ENCODE data around the gene CD1C. TPM values are rescaled to one million over a fixed set of nuclear protein-coding genes. Genes with fewer than 3 reads are reported as not detected.

Gene CD1C
- total RNA-seq, 2 donors from 2014 or later, result 0.80 TPM; not detected in 1

GRCh38 chr1:158311066-158311465, 21.3 kb downstream of the CD1C start:
- Histone ChIP-seq H3K36me3 (no peaks in the 10 kb centered on the region), H3K4me1 (replicated peaks) (no peaks in the 10 kb centered on the region), H3K9me3 (no peaks in the 10 kb centered on the region), H3K27ac (no peak overlapping the region), H3K27me3 (replicated peaks; ENCODE audit: insufficient read depth) (no peaks in the 10 kb centered on the region), H3K4me3 (no peak overlapping the region)
- TF ChIP-seq CTCF (IDR thresholded peaks at IDR 0.05), result no peak
- no peak for TF ChIP-seq POLR2AphosphoS5 (IDR thresholded peaks at IDR 0.05)
- no peak for TF ChIP-seq POLR2A (IDR thresholded peaks at IDR 0.05)
- DNase-seq (ENCODE audit: low spot score), result no peak
- intact Hi-C loops (cut with DNase I), result no loop called here
- 86% methylated on average over 2 of the region's 2 CpGs for WGBS

DNA sequence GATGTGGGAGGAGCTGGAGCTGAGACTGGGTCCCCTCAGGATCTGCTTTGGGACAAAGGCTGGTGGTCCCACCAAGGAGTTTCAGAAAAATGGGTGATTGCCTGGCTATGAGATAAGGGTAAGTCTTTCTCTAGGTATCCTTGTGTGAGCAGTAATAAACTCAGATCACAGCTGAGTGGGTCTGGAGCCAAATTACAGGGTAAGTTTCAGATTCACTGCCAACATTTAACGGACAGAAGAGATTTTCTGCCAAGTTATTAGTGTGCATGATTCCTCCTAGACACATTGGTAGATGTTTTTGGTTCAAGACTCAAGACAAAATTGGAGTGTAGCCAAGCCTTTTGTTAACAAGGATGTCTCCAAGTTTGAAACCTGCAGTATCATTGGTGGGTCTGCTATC, 34.1 kb downstream of the CD1C start:
- 71% methylated on average over 1 of the region's 1 CpG for WGBS
- TF ChIP-seq CTCF (IDR thresholded peaks at IDR 0.05) (no peak), POLR2AphosphoS5 (IDR thresholded peaks at IDR 0.05) (no peak), POLR2A (IDR thresholded peaks at IDR 0.05) (no peak)
- intact Hi-C loops (cut with DNase I), result no loop called here
- H3K27me3 ChIP-seq (replicated peaks; ENCODE audit: insufficient read depth), result no peaks in the 10 kb centered on the region
- no peaks in the 10 kb centered on the region for H3K9me3 ChIP-seq
- H3K4me1 ChIP-seq (replicated peaks), result no peaks in the 10 kb centered on the region
- no peaks in the 10 kb centered on the region for H3K36me3 ChIP-seq
- H3K27ac ChIP-seq, result no peak overlapping the region
- H3K4me3 ChIP-seq, result no peak overlapping the region
- DNase-seq (ENCODE audit: low spot score), result no peak

DNA sequence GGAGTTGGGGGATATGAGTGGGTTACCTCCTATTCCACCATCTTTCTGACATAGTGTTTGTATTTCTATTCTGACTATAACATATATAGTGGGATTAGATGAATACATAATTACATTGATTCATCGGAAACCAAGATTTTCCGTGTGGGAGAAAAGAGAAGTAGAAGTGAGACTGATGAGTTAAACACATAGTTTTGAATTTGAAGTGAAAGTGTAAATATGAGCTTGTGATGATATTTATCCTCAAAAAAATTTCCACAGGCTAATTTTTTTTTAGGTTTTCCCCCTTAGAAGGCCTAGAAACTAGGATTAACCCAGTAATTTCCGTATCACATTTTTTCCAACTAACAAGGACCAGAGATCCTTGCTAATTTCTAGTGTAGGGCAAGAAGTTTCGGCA, 34.7 kb downstream of the CD1C start:
- Histone ChIP-seq H3K4me3 (no peak overlapping the region), H3K4me1 (replicated peaks) (no peaks in the 10 kb centered on the region), H3K27me3 (replicated peaks; ENCODE audit: insufficient read depth) (no peaks in the 10 kb centered on the region), H3K36me3 (no peaks in the 10 kb centered on the region), H3K27ac (no peak overlapping the region), H3K9me3 (no peaks in the 10 kb centered on the region)
- DNase-seq (ENCODE audit: low spot score), result no peak
- TF ChIP-seq POLR2AphosphoS5 (IDR thresholded peaks at IDR 0.05), result no peak
- no peak for TF ChIP-seq CTCF (IDR thresholded peaks at IDR 0.05)
- TF ChIP-seq POLR2A (IDR thresholded peaks at IDR 0.05), result no peak
- 84% methylated on average over 4 of the region's 4 CpGs for WGBS
- intact Hi-C loops (cut with DNase I), result no loop called here

DNA sequence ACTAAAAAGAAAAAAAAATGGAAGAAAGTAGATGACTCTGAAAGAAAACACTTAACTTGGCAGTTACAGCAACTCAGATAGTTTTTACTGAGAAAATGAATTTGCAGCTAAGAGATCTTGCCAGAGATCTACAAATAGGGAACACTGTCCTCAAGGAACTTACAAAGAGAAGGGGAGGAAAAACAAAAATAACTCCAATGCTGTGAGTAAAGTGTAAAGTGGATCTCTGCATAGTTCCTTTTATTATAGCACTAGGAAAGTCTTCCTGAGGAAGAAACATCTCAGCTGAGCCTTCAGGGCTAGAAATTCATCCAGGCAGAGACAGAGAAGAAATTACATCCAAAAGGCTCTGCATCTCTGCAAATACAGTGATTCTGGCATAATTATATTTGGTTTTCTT, 37.8 kb downstream of the CD1C start:
- DNase-seq (ENCODE audit: low spot score), result no peak
- Histone ChIP-seq H3K36me3 (no peaks in the 10 kb centered on the region), H3K27ac (no peak overlapping the region), H3K27me3 (replicated peaks; ENCODE audit: insufficient read depth) (no peaks in the 10 kb centered on the region), H3K4me3 (no peak overlapping the region), H3K4me1 (replicated peaks) (no peaks in the 10 kb centered on the region), H3K9me3 (no peaks in the 10 kb centered on the region)
- intact Hi-C loops (cut with DNase I), result no loop called here
- TF ChIP-seq POLR2A (IDR thresholded peaks at IDR 0.05), result no peak
- TF ChIP-seq CTCF (IDR thresholded peaks at IDR 0.05), result no peak
- TF ChIP-seq POLR2AphosphoS5 (IDR thresholded peaks at IDR 0.05), result no peak

GRCh38 chr1:158328426-158328825, 38.7 kb downstream of the CD1C start:
- H3K4me3 ChIP-seq, result no peak overlapping the region

More at GRCh38 chr1:158328426-158328825, 38.7 kb downstream of the CD1C start:
- Histone ChIP-seq H3K9me3 (no peaks in the 10 kb centered on the region), H3K4me1 (replicated peaks) (no peaks in the 10 kb centered on the region), H3K36me3 (no peaks in the 10 kb centered on the region), H3K27me3 (replicated peaks; ENCODE audit: insufficient read depth) (no peaks in the 10 kb centered on the region), H3K27ac (no peak overlapping the region)
- intact Hi-C loops (cut with DNase I), result no loop called here
- DNase-seq (ENCODE audit: low spot score), result no peak
- 83% methylated on average over 3 of the region's 3 CpGs for WGBS
- no peak for TF ChIP-seq POLR2A (IDR thresholded peaks at IDR 0.05)
- TF ChIP-seq POLR2AphosphoS5 (IDR thresholded peaks at IDR 0.05), result no peak
- no peak for TF ChIP-seq CTCF (IDR thresholded peaks at IDR 0.05)

All from prostate gland (tissue), 2 donors.